ENCODE results near the gene ANKRD33B.
"Not testable (repeated sequence)": the region's sequence is repeated elsewhere in the genome, so short reads cannot be mapped to it uniquely, and the experiment has no call there.

Gene ANKRD33B

DNA sequence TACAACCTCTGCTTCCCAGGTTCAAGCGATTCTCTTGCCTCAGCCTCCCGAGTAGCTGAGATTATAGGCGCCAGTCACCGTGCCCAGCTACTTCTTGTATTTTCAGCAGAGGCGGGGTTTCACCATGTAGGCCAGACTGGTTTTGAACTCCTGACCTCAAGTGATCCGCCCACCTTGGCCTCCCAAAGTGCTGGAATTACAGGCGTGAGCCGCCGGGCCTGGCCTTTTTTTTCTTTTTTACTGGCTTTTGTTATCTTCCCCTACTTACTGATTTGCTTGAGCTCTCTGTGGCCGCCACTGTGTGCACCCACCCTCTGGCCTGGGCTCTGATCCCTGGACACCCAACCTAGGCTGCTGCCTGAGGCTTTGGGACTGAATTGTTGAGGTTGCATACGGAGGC is 60.3 kb downstream of the ANKRD33B start:
- DNase-seq: no peak

DNA sequence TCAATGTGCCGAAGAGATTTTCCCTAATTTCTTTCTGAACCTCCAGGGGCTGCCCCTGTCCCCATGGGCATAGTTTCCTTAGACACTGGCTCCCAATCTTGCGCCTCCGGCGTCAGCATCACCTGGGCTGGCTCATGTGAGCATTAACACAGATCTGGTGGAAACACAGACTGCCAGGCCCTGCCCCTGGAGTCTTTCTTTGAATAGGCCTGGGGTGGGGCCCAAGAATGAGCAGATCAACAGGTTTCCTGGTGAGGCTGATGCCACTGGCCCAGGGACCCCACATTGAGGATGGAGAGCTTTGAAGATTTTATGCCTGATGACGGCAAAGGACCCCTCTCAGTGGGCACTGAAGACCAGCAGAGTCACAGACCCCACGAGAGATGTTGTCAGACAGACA is 60.8 kb downstream of the ANKRD33B start:
- DNase-seq: no peak

DNA sequence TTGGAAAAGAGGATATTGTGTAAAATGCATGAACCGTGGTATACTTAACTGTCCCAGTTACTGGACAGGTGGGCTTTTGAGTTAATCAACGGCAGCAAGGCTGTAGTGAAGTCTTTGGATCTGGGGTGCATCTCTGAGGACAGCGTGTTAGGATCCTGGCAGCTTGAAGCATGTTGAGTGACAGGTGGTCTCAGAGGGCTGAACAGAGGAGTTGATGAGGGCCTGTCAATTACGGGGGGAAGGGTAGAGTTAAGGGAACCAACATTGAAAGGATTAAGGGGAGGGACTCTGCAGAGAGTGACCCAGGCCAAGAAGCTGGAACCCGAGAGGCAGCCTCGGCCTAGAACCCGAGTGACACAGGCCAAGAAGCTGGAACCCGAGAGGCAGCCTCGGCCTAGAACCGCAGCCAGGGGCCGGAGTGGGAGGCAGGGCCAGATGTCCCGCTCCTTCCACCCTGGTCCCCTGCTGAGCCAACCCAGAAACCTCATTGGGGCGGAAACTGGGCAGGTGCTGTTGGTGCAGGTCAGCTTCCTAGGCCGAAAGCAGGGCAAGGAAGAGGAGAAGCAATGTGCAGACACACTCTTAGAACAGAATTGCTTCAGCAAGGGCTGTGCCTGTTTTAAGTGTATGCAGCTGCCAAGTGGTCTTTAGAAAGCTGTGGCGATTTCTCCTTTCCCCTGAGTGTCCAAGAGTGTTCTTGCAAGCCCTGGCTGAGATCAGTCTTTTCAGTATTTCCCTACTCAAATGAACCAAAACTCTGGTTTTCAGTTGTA is 62.0 kb downstream of the ANKRD33B start:
- DNase-seq: no peak

GRCh38 chr5:10626473-10627013 is 62.7 kb downstream of the ANKRD33B start:
- DNase-seq: no peak

DNA sequence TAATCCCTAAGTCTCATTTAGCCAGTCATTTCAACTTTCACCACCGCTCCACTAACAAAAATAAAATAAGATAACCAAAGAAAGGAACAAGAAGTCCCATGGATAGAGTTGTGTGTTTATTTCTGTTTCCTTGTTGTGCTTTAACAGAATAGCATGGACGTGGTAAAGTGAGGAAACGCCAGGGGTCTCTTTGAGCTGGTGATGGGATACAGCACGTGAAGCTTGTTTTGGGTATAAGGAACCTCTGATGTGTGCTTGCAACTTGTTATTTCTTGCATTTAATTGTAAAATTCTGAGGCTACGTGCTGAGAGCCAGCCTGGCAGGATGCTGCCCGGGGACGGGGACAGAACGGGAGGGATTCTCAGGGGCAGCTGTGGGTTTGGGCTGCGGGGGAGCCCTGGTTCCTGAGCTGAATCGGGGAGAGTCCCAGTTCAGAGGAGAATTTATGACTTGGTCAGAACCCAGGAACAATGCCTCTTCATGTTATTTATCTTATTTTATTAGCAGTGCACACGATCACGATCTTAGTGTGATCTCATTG is 63.4 kb downstream of the ANKRD33B start:
- DNase-seq: no peak

- DNase-seq: no peak
Measured at GRCh38 chr5:10628601-10629000, 64.7 kb downstream of the ANKRD33B start.

DNA sequence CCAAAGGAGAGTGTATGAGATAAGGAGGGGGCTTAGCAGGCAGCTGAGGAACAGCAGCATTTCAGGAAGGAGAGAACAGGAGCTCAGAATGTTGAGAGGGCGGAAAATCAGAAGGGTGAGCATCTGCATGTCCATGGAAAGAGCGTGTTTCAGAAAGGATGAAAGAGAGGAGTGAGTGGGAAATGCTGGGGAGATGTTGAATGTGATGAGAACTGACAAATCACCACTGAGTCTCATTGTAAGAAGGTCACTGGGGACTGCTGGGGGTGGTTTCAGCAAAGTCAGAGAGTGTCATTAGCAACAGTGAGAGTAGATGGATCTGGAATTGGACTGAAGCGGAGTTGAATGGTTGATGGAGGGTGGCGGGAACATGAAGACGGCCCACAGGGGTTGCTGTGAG is 65.8 kb downstream of the ANKRD33B start:
- no peak for DNase-seq

- no peak for DNase-seq
Measured at GRCh38 chr5:10630126-10630525, 66.3 kb downstream of the ANKRD33B start.

GRCh38 chr5:10630744-10631143 is 66.9 kb downstream of the ANKRD33B start:
- DNase-seq: not testable (repeated sequence)

GRCh38 chr5:10631316-10631996 is 67.6 kb downstream of the ANKRD33B start:
- DNase-seq: no peak

GRCh38 chr5:10632110-10632761 is 68.4 kb downstream of the ANKRD33B start:
- no peak for DNase-seq

DNA sequence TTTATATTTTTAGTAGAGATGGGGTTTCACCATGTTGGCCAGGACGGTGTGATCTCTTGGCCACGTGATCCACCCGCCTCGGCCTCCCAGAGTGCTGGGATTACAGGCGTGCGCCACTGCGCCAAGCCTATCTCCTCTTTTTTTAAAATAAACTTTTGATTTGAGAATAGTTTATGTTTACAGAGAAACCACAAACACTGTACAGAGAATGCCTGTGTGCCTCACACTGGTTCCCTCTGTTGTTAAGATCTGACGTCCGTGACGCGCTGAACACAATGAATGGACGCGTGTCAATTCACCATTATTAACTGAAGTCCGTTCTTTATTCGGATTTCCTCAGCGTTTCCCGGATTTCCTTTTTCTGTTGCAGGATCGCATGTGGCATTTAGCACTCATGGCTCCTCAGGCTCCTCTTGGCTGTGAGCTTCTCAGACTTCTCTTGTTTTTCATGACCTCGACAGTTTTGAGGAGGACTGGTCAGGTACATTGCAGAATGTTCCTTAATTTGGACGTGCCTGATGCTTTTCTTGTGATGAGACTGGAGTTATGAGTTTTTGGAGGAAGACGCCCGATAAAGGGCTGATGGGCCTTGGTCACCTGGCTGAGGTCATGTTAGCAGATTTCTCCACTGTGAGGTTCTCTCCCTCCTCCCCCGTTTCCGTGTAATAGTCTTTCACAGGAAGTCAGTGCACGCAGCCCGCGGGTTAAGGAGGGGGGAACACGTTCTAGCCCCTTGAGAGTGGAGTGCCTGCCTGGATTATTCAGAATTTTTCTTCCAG is 69.6 kb downstream of the ANKRD33B start:
- DNase-seq: no peak

DNA sequence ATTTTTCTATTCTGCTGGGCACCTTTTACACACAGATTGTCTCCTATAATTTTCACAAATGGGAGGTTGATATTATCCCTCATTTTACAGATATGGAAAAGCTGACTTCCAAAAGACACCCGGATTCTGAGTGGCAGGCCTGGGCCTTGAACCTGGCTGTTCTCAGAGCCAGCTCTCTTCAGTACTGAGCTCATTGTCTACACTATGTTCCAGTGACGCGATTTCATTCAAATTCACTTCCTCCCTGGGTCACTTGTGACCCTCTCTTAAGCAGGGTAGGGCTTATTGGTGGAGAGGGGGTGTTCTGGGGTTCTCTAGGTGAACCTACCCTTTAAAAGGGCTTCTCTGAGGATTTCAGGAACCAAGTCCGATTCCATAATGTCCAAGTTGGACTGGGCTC is 70.2 kb downstream of the ANKRD33B start:
- DNase-seq: no peak

DNA sequence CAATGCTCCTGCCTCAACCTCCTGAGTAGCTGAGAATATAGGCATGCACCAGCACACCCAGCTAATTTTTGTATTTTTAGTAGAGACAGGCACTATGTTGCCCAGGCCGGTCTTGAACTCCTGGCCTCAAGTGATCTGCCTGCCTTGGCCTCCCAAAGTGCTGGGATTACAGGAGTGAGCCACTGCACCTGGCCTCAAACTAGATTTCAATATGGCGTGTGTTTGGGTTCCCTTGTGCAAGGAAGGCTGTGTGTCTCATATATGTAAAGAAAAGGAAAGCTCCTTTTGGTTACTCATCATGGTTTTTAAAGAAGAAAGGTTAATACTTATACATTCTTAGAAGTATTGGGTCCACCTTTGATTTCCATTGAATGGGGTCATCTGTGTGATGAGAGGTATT is 70.7 kb downstream of the ANKRD33B start:
- no peak for DNase-seq

DNA sequence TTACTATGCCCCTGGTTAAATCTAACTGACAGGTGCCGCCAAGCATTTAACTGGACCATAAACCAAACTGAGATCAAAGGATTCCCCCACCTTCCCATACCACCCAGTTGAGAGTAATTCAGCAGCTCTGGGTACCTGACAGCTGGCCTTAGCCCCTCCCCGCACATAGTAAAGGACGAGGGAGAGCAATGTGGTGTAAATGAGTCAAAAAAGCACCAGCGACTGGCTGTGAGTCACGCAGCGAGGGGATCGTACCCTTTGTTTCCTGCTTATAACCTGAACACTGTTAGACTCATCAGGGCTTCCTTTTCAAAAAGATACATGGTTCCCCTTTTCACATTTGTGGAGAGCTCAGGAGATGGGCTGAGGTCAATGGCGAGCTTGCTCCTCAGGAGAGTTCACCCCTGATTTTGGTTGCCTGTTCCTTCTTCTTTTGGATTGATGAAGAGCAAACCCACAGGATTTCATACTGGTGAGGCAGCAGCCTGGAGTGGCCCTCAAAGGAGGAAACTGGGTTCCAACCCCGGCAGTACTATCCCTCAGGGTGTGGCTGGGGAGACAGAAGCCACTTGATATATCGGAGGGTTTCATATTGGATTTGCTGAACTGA is 71.5 kb downstream of the ANKRD33B start:
- DNase-seq: no peak

DNA sequence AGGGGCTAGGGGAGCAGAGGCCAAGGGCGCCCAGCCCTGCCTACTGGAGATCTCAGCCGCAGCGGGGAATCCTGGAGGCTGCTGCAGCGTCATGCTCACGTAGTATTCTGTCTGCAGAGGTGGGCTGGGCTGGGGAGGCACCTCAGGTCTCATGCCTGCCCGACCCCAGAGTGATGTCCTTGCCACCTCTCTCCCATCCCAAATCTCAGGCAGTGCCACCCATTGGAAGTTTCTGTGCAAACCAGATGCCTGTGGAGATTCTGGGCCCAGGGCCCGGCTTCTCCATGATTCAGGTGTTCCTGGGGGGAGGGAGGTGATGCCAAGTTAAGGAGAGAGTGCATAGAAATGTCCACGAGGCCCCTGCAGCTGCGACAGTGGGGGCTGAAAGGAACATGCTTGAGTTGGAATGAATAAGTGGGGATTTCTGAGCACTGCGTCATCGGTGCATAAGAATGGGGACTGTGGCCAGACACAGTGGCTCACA is 72.0 kb downstream of the ANKRD33B start:
- DNase-seq: no peak

DNA sequence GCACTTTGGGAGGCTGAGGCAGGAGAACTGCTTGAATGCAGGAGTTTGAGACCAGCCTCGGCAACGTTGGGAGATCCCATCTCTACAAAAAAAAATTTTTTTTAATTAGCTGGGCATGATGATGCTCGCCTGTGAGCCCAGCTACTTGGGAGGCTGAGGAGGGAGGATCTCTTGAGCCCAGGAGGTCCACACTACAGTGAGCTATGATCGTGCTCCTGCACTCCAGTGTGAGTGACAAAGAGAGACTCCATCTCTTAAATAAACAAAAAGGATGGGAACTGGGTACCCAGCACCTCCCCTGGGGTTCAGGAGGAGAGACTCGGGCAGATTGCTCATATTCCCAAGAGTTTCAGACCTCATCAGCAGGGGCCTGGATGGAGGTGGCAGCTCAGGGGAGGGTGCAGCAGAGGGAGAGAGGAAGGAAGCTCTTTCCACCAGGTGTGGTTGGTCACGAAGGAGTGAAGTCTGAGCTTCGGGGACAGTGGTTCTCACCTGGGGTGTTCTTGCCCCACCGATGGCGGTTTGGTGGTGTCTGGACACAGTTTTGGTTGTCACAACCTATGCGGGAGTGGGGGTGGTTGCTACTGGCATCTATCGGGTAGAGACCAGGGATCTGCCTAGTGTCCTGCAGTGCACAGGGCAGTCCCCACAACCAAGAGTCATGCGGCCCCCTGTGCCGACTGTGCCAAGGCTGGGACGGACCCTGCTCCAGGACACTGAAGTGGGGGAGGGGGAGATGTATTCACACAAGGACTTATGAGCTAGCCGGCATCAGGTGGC is 72.7 kb downstream of the ANKRD33B start:
- DNase-seq: no peak

- DNase-seq: no peak
Measured at GRCh38 chr5:10637944-10638343, 74.1 kb downstream of the ANKRD33B start.

DNA sequence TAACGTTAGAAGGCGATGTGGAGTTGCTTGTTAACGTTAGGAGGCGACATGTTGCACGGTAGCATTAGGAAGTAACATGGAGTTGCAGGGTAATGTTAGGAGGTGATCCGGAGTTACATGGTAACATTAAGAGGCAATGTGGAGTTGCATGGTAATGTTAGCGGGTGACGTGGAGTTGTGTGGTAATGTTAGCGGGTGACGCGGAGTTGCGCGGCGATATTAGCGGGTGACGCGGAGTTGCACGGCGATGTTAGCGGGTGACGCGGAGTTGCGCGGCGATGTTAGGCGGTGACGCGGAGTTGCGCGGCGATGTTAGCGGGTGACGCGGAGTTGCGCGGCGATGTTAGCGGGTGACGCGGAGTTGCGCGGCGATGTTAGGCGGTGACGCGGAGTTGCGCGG is 74.9 kb downstream of the ANKRD33B start:
- DNase-seq: not testable (repeated sequence)

- no peak for DNase-seq
Measured at GRCh38 chr5:10639846-10640368, 76.0 kb downstream of the ANKRD33B start.

DNA sequence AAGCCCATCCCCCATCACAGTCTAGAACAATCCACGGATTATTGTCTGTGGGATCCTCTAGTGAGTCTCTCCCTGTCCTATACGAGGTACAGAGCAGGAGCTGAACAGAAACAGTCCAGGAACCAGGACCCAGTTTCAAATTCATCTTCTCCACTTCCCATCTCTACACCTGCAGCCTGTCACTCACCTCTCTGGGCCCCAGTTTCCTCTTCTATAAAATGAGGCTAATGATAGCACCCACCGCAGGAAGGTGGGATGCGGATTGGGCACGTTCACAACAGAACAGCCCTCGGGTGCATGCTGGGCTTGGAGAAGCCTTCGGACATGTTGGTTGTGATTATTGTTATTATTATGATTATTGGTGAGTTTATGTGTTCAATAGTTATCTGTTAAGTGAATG is 78.5 kb downstream of the ANKRD33B start:
- no peak for DNase-seq
